K562 (cell line): ENCODE data around the gene ARSA. TPM values are rescaled to one million over a fixed set of nuclear protein-coding genes. Genes with fewer than 3 reads are reported as not detected.

Experiments
- ATAC-seq: fragments of 200-7000 bp; cut with Tn5 transposase; 3 replicates; pipeline ENCODE4 v1.9.1; 2020; ENCODE audit warnings: moderate library complexity
- BruUV-seq: library from RNA; stranded (reverse); fragments of 400-500 nt; replicated peaks from 2 replicates; lab custom pipeline; 2021; lab: Mats Ljungman, UMichigan
- CTCF ChIA-PET: fragments of 300-600 bp; formaldehyde crosslinking; extraction: SDS; loops from one replicate; lab custom pipeline; 2021; ENCODE audit warnings: low intra/inter-chr PET ratio; lab: Yijun Ruan, JAX
- POLR2A ChIA-PET: fragments of 300-600, 350-650 bp; sonication (Branson Sonifier 250); formaldehyde crosslinking; extraction: SDS; loops from one replicate; lab custom pipeline; 2021; ENCODE audit warnings: antibody characterized with exemption, inconsistent platforms; lab: Yijun Ruan, JAX
- DNase-seq, 4 experiments: peaks; one replicate each; pipeline versions ENCODE4 v3.0.0 to v3.0.0-alpha.2; 2011 to 2018; ENCODE audit warnings: low spot score in 3 of 4, mixed read lengths in 3 of 4; ENCODE audit errors: extremely low read depth in 1 of 4
- FAIRE-seq: peaks from 2 replicates; lab custom pipeline; 2011; peaks lifted over from hg19 to GRCh38; lab: Jason Lieb, UNC
- H2AFZ ChIP-seq: 2 replicates; pipeline ENCODE4 v1.6.0; 2011; ENCODE audit warnings: low read depth, low read length, control low read depth, inconsistent platforms
- H3K27ac ChIP-seq: fragments of 200-600 bp; 3 replicates; pipeline ENCODE4 v1.8.0; 2011; ENCODE audit warnings: low read depth, mild to moderate bottlenecking, control low read depth, inconsistent platforms, low read length, moderate library complexity, mixed read lengths; ENCODE audit errors: extremely low read depth
- H3K27me3 ChIP-seq, 2 experiments: fragments of 300-600 bp in 1 of 2; 2 replicates in 1 of 2; 3 replicates in 1 of 2; pipeline versions ENCODE4 v1.6.0 to v1.8.0; 2011; ENCODE audit warnings: inconsistent platforms in 2 of 2, low read length in 2 of 2, mild to moderate bottlenecking in 1 of 2, mixed read lengths in 1 of 2, moderate library complexity in 1 of 2; ENCODE audit not compliant: control insufficient read depth in 2 of 2, insufficient read depth in 2 of 2
- H3K36me3 ChIP-seq: fragments of 300-600 bp; 3 replicates; pipeline ENCODE4 v1.8.0; 2011; ENCODE audit warnings: mild to moderate bottlenecking, low read length, inconsistent platforms; ENCODE audit not compliant: control insufficient read depth, insufficient read depth
- H3K4me1 ChIP-seq, 2 experiments: fragments of 200-600 bp in 1 of 2; replicated peaks in 1 of 2; 2 replicates in 1 of 2; 3 replicates in 1 of 2; pipeline versions ENCODE4 v1.5.1 to v1.8.0; 2011; ENCODE audit warnings: inconsistent platforms in 2 of 2, low read length in 2 of 2, mild to moderate bottlenecking in 1 of 2, mixed read lengths in 1 of 2, moderate library complexity in 1 of 2; ENCODE audit not compliant: control insufficient read depth in 2 of 2, insufficient read depth in 2 of 2
- H3K4me2 ChIP-seq: 2 replicates; pipeline ENCODE4 v1.6.1; 2011; ENCODE audit warnings: low read length, control low read depth, inconsistent platforms, mixed read lengths; ENCODE audit not compliant: insufficient read depth
- H3K4me3 ChIP-seq: fragments of 200-600 bp; sonication (generic), shearing (Covaris generic); 2 replicates; pipeline ENCODE4 v1.5.1; 2016; ENCODE audit warnings: control low read depth, inconsistent platforms
- H3K79me2 ChIP-seq: fragments of 200-600 bp; 3 replicates; pipeline ENCODE4 v1.8.0; 2011; ENCODE audit warnings: low read length, inconsistent platforms; ENCODE audit not compliant: control insufficient read depth, insufficient read depth
- H3K9ac ChIP-seq, 2 experiments: 2 replicates each; pipeline versions ENCODE4 v1.6.0 to v1.6.1; 2011; ENCODE audit warnings: low read depth in 2 of 2, low read length in 2 of 2, control low read depth in 1 of 2, inconsistent platforms in 1 of 2, mild to moderate bottlenecking in 1 of 2, mixed read lengths in 1 of 2; ENCODE audit not compliant: insufficient read depth in 1 of 2
- H3K9me1 ChIP-seq: one replicate; pipeline ENCODE4 v1.6.0; 2011; ENCODE audit warnings: inconsistent platforms, mild to moderate bottlenecking, low read length, moderate library complexity; ENCODE audit not compliant: control insufficient read depth, insufficient read depth
- H3K9me3 ChIP-seq: replicated peaks from 2 replicates; pipeline ENCODE4 v1.5.1; 2011; ENCODE audit warnings: low read depth, low read length, inconsistent platforms; ENCODE audit not compliant: control insufficient read depth, insufficient read depth
- H4K20me1 ChIP-seq: replicated peaks from 2 replicates; pipeline ENCODE4 v1.6.1; 2011; ENCODE audit warnings: low read length, inconsistent platforms, mixed read lengths; ENCODE audit not compliant: control insufficient read depth, insufficient read depth
- ADNP ChIP-seq: fragments of 200-800 bp; sonication (Bioruptor generic); IDR thresholded peaks from 2 replicates; pipeline ENCODE4 v1.6.1; 2016; ENCODE audit warnings: missing genetic modification characterization, missing compliant biosample characterization
- E2F3 ChIP-seq: fragments of 250-450 bp; sonication (Bioruptor Pico); IDR thresholded peaks from 2 replicates; pipeline ENCODE4 v1.4.0; 2020; ENCODE audit warnings: mild to moderate bottlenecking
- ETV1 ChIP-seq: fragments of 450-650 bp; conservative IDR thresholded peaks from 2 replicates; pipeline ENCODE4 v1.6.1; 2016; ENCODE audit warnings: missing genetic modification characterization, control low read depth, low read depth, missing compliant biosample characterization
- GTF2B ChIP-seq: IDR thresholded peaks from 2 replicates; pipeline ENCODE4 v1.6.1; 2011; ENCODE audit not compliant: insufficient read length; ENCODE audit errors: extremely low read depth
- ID3 ChIP-seq, 2 experiments: fragments of 250-450 bp in 1 of 2; fragments of 450-650 bp in 1 of 2; sonication (Bioruptor Pico) in 1 of 2; IDR thresholded peaks; 2 replicates each; pipeline versions ENCODE4 v1.6.1 to v1.8.0; 2016 to 2021; ENCODE audit warnings: mild to moderate bottlenecking in 2 of 2, moderate library complexity in 2 of 2, missing compliant biosample characterization in 1 of 2, missing genetic modification characterization in 1 of 2
- KAT7 ChIP-seq: sonication (generic); formaldehyde crosslinking; IDR thresholded peaks from 2 replicates; pipeline ENCODE4 v1.8.0; 2022; ENCODE audit warnings: missing genetic modification reagents, mild to moderate bottlenecking, borderline replicate concordance
- ZKSCAN8 ChIP-seq: fragments of 200-800 bp; sonication (Bioruptor generic); IDR thresholded peaks from 2 replicates; pipeline ENCODE4 v1.6.1; 2016; ENCODE audit warnings: missing genetic modification characterization, missing compliant biosample characterization
- ZNF184 ChIP-seq: sonication (generic); formaldehyde crosslinking; IDR thresholded peaks from 2 replicates; pipeline ENCODE4 v1.5.0; 2020; ENCODE audit warnings: missing genetic modification reagents
- ZNF263 ChIP-seq: sonication (generic); formaldehyde crosslinking; IDR thresholded peaks from 2 replicates; pipeline ENCODE4 v1.8.0; 2022; ENCODE audit warnings: mild to moderate bottlenecking, missing genetic modification reagents, borderline replicate concordance
- WGBS: fragments of 100-300 bp; shearing (Covaris generic); methylation state at CpG from one replicate; pipeline ENCODE4 v1.1.6; 2016; ENCODE audit warnings: low coverage, mixed read lengths; ENCODE audit not compliant: insufficient coverage; ENCODE audit errors: missing lambda C conversion rate; 5-methylcytosine and 5-hydroxymethylcytosine counted together
- in situ Hi-C: fragments of 300-500 bp; cut with MboI; formaldehyde crosslinking; loops from 4 replicates; pipeline ENCODE4 v1.15.0; 2018; ENCODE audit warnings: inconsistent platforms, mixed read lengths
- intact Hi-C: fragments of 100-400 bp; cut with micrococcal nuclease; formaldehyde crosslinking; loops from 2 replicates; pipeline ENCODE4 v1.14.2; 2022
- polyA plus RNA-seq, 8 experiments: library from polyadenylated mRNA; depleted of rRNA in 4 of 8; stranded (reverse) in 5 of 8; unstranded in 3 of 8; fragments of >200 nt; fragmentation: Nextera tagmentation in 2 of 8; fragmentation: Illumina TruSeq in 1 of 8; extraction: Ambion mirVana in 2 of 8; extraction: Trizol in 1 of 8; gene quantifications; 2 replicates each; pipeline versions ENCODE4 v1.2.1 to v1.2.3, GENCODE V29; 2011 to 2014; ENCODE audit warnings: inconsistent platforms in 1 of 8, missing spikeins in 1 of 8
- total RNA-seq, 7 experiments: library from RNA; depleted of rRNA in 6 of 7; stranded (reverse); fragments of >200 nt in 6 of 7; fragmentation: Illumina TruSeq in 2 of 7; extraction: Trizol in 2 of 7; gene quantifications; 2 replicates each; pipeline versions ENCODE4 v1.2.1 to v1.2.3, GENCODE V29; 2011 to 2021; ENCODE audit warnings: low replicate concordance in 1 of 7

ARSA gene
- total and polyA plus RNA-seq, 9 of the 15 experiments (the other 6 are each of a cell fraction or from before 2014, with no cell fraction given), result 0.32 to 10.9 (median 1.8) TPM; not detected in 1

GRCh38 chr22:50603511-50604255 lies 24.3 kb downstream of the ARSA start:
- Histone ChIP-seq H3K4me1 (peaks cover 0 to 17% of the 10 kb centered on the region in 2 experiments; a peak in 2 of 5 replicates), H3K4me2 (no peak overlapping the region), H3K9me1 (no peaks in the 10 kb centered on the region), H3K27ac (no peak overlapping the region), H4K20me1 (peaks cover 3% of the 10 kb centered on the region; the same call in 1 of the 2 replicates), H3K9ac (no peak overlapping the region), H3K79me2 (no peaks in the 10 kb centered on the region), H2AFZ (no peak overlapping the region), H3K27me3 (peaks cover 15 to 67% of the 10 kb centered on the region in 2 experiments; a peak in 4 of 5 replicates), H3K9me3 (no peaks in the 10 kb centered on the region), H3K36me3 (no peaks in the 10 kb centered on the region), H3K4me3 (no peak overlapping the region)
- TF ChIP-seq ADNP (tag), result no peak
- no peak for TF ChIP-seq ZKSCAN8 (CRISPR knock-in tag)
- 0 out of 2 replicates have a peak, but pooled peaks have one; percentile 6 for TF ChIP-seq ZNF263 (CRISPR knock-in tag)
- BruUV-seq, result no TSS peak
- in situ Hi-C loops, result no loop called here
- ATAC-seq (no peak), DNase-seq (no peak), FAIRE-seq (no peak)
- POLR2A ChIA-PET, result interaction anchor here (1.0 kb wide), 1 partner anchor 9 kb away, joined by 4 read pairs; no protein-coding TSS in a partner anchor
- CTCF ChIA-PET, result no interaction called here
- intact Hi-C loops, result no loop called here
- WGBS, result 20% methylated on average over 14 of the region's 70 CpGs

GRCh38 chr22:50602338-50602700 lies 25.6 kb downstream of the ARSA start:
- ATAC-seq (no peak), DNase-seq (no peak), FAIRE-seq (no peak)
- in situ Hi-C loops (no loop called here), intact Hi-C loops (no loop called here)
- Histone ChIP-seq H3K36me3 (no peaks in the 10 kb centered on the region), H2AFZ (no peak overlapping the region), H3K79me2 (no peaks in the 10 kb centered on the region), H3K4me1 (peaks cover 0 to 17% of the 10 kb centered on the region in 2 experiments; a peak in 2 of 5 replicates), H3K9me1 (no peaks in the 10 kb centered on the region), H4K20me1 (peaks cover 3% of the 10 kb centered on the region; the same call in 1 of the 2 replicates), H3K4me3 (no peak overlapping the region), H3K27me3 (peaks cover 13 to 58% of the 10 kb centered on the region in 2 experiments; a peak in 4 of 5 replicates), H3K9ac (no peak overlapping the region), H3K27ac (no peak overlapping the region), H3K9me3 (no peaks in the 10 kb centered on the region), H3K4me2 (no peak overlapping the region)
- no TSS peak for BruUV-seq
- WGBS, result 0% methylated on average over 2 of the region's 2 CpGs
- POLR2A ChIA-PET, result no interaction called here
- CTCF ChIA-PET, result no interaction called here
- TF ChIP-seq ETV1 (tag) (no peak), ZNF184 (no peak), GTF2B (no peak), E2F3 (no peak), ID3 (CRISPR knock-in tag; IDR thresholded peaks at IDR 0.05) (no peak), ID3 (tag; IDR thresholded peaks at IDR 0.05) (no peak), KAT7 (CRISPR knock-in tag) (no peak)
